Measurements from ENCODE around the gene ARHGAP35.

GRCh38 chr19:46878613-46879375 lies 18.0 kb downstream of the ARHGAP35 start:
- TF ChIP-seq POLR2A (IDR thresholded peaks at IDR 0.05) (no peak), CTCF (IDR thresholded peaks at IDR 0.05) (no peak)

Data from gastroesophageal sphincter (tissue), 3 donors.